ENCODE results near the gene DOK5. TPM values are rescaled to one million over a fixed set of nuclear protein-coding genes. Genes with fewer than 3 reads are reported as not detected.
A peak's percentile ranks its signal among the peaks of the same experiment; 100 is the strongest.

Gene DOK5
- total and polyA plus RNA-seq, 10 of the 15 experiments (the other 5 are each of a cell fraction or from before 2014, with no cell fraction given), result 0.03 TPM; not detected in 9

- TF ChIP-seq BCL3 (IDR thresholded peaks at IDR 0.05; ENCODE audit: borderline replicate concordance, insufficient read depth, low read depth, low read length, poor library complexity, severe bottlenecking) (no peak), KAT2A (conservative IDR thresholded peaks at IDR 0.05; ENCODE audit: control insufficient read depth, low read depth, low read length) (no peak), MEF2A (IDR thresholded peaks at IDR 0.05; ENCODE audit: insufficient read depth, low read depth, low read length) (no peak)
These were observed 1.3 kb upstream of the DOK5 start (continued) for GRCh38 chr20:54474046-54474445.

DNA sequence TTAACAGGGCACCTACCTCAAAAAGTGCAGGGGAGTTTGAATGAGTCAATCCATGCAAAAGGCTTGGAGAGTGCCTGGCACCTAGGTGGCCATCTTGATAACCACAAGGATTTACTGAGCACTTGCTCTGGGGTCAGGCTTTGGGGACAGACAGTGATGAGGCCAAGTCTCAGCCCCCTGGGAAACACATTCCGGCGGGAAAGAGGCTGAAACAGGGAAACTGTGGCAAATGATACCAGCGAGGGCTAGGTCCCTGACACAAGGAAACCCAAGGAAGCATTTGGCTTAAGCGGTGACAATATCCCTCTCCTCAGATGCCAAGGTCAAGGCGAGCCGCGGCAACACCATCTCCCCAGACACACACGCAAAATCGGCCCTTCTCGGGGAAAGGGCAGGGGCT is 527 bp upstream of the DOK5 start:
- Histone ChIP-seq H3K27ac (ENCODE audit: control insufficient read depth, insufficient read depth) (no peak overlapping the region), H3K9ac (ENCODE audit: control insufficient read depth, insufficient read depth, low read length) (no peak overlapping the region), H3K4me3 (no peak overlapping the region), H3K9me3 (replicated peaks; ENCODE audit: control insufficient read depth, insufficient read depth, low read length) (no peaks in the 10 kb centered on the region), H3K79me2 (ENCODE audit: control insufficient read depth, insufficient read depth, low read length) (no peaks in the 10 kb centered on the region), H3K4me1 (ENCODE audit: control insufficient read depth, insufficient read depth, low read length) (no peaks in the 10 kb centered on the region), H3K36me3 (ENCODE audit: control insufficient read depth in 2 of 2, insufficient read depth in 2 of 2, low read length in 1 of 2) (no peaks in the 10 kb centered on the region), H3K4me2 (ENCODE audit: control insufficient read depth, insufficient read depth) (no peak overlapping the region), H3K27me3 (replicated peaks in 1 of 2; ENCODE audit: control insufficient read depth in 2 of 2, insufficient read depth in 2 of 2, low read length in 1 of 2) (peaks cover 4 to 11% of the 10 kb centered on the region in 2 experiments), H4K20me1 (ENCODE audit: control insufficient read depth, insufficient read depth) (no peaks in the 10 kb centered on the region), H2AFZ (ENCODE audit: control insufficient read depth, low read depth, low read length) (no peak overlapping the region)
- RAD21 ChIA-PET (ENCODE audit: unreplicated experiment), result no interaction called here
- ATAC-seq, result no peak
- SMC1A ChIA-PET (ENCODE audit: uncharacterized antibody, unreplicated experiment), result no interaction called here
- no peak for FAIRE-seq
- WGBS (ENCODE audit: insufficient coverage, insufficient replicate concordance, low lambda C conversion rate, missing lambda C conversion rate), result 29% methylated on average over 7 of the region's 10 CpGs
- CTCF ChIA-PET, result no interaction called here
- POLR2A ChIA-PET, result no interaction called here
- no peak for DNase-seq (ENCODE audit: low read depth, low spot score)
- TF ChIP-seq CTCF (IDR thresholded peaks at IDR 0.05 in 2 of 3, conservative IDR thresholded peaks at IDR 0.05 in 1 of 3; ENCODE audit: control insufficient read depth in 2 of 3, extremely low read depth in 1 of 3, insufficient read depth in 1 of 3, low read depth in 3 of 3, low read length in 3 of 3) (no peak), POLR2AphosphoS2 (IDR thresholded peaks at IDR 0.05; ENCODE audit: low read depth, low read length) (no peak), TBL1XR1 (IDR thresholded peaks at IDR 0.05; ENCODE audit: low read depth, low read length) (no peak), PAX8 (IDR thresholded peaks at IDR 0.05) (no peak), JUND (IDR thresholded peaks at IDR 0.05; ENCODE audit: low read depth, low read length) (no peak), BACH1 (IDR thresholded peaks at IDR 0.05; ENCODE audit: borderline replicate concordance) (no peak), RUNX3 (IDR thresholded peaks at IDR 0.05; ENCODE audit: low read length) (no peak), ETV6 (conservative IDR thresholded peaks at IDR 0.05 in 1 of 2, IDR thresholded peaks at IDR 0.05 in 1 of 2; ENCODE audit: borderline replicate concordance in 1 of 2, low read depth in 1 of 2) (0 out of 4 replicates have a peak, but pooled peaks of 1 of the 2 experiments have one; percentile 37), RB1 (IDR thresholded peaks at IDR 0.05; ENCODE audit: borderline replicate concordance) (no peak)
- in situ Hi-C loops (cut with MboI), result no loop called here
- BruUV-seq (replicated peaks), result no TSS peak
- intact Hi-C loops (cut with micrococcal nuclease; ENCODE audit: unreplicated experiment), result no loop called here
